Glomerular visceral epithelial cell (primary cell): ENCODE data around the gene PDPN.

Experiments used
- DNase-seq: peaks from one replicate; pipeline ENCODE4 v3.0.0-alpha.2; 2016; ENCODE audit errors: extremely low spot score

The PDPN gene

GRCh38 chr1:13577846-13578245 lies 5.8 kb upstream of the PDPN start:
- no peak for DNase-seq

GRCh38 chr1:13581446-13581845 lies 2.2 kb upstream of the PDPN start:
- no peak for DNase-seq

- no peak for DNase-seq
Observed at GRCh38 chr1:13582713-13583443, 754 bp upstream of the PDPN start.

- peak; percentile 18 for DNase-seq
Observed at GRCh38 chr1:13583966-13584791, 547 bp downstream of the PDPN start.

- no peak for DNase-seq
Observed at GRCh38 chr1:13584876-13585611, 1.4 kb downstream of the PDPN start.

GRCh38 chr1:13585612-13585991 lies 2.0 kb downstream of the PDPN start:
- DNase-seq, result no peak

GRCh38 chr1:13586001-13586400 lies 2.4 kb downstream of the PDPN start:
- DNase-seq, result no peak

GRCh38 chr1:13587256-13588030 lies 3.8 kb downstream of the PDPN start:
- peak; percentile 4 for DNase-seq

- no peak for DNase-seq
Observed at GRCh38 chr1:13588946-13589796, 5.5 kb downstream of the PDPN start.

GRCh38 chr1:13590486-13590885 lies 6.9 kb downstream of the PDPN start:
- no peak for DNase-seq

- peak; percentile 48 for DNase-seq
Observed at GRCh38 chr1:13593511-13594131, 10.0 kb downstream of the PDPN start.

- DNase-seq, result no peak
Observed at GRCh38 chr1:13595411-13595810, 11.8 kb downstream of the PDPN start.

GRCh38 chr1:13597166-13597565 lies 13.5 kb downstream of the PDPN start:
- DNase-seq, result no peak

- no peak for DNase-seq
Observed at GRCh38 chr1:13600762-13601453, 17.3 kb downstream of the PDPN start.

- no peak for DNase-seq
Observed at GRCh38 chr1:13604176-13604575, 20.5 kb downstream of the PDPN start.

GRCh38 chr1:13604721-13605120 lies 21.1 kb downstream of the PDPN start:
- no peak for DNase-seq

- DNase-seq, result no peak
Observed at GRCh38 chr1:13605159-13605558, 21.5 kb downstream of the PDPN start.

GRCh38 chr1:13607002-13607401 lies 23.4 kb downstream of the PDPN start:
- DNase-seq, result no peak

GRCh38 chr1:13616234-13616633 lies 32.6 kb downstream of the PDPN start:
- no peak for DNase-seq

- no peak for DNase-seq
Observed at GRCh38 chr1:13617108-13617507, 33.5 kb downstream of the PDPN start.
